Neural cell (in vitro differentiated cells): ENCODE measurements around the gene VPS13D. TPM values are rescaled to one million over a fixed set of nuclear protein-coding genes. Genes with fewer than 3 reads are reported as not detected.

Experiments used
- H2AFZ ChIP-seq: fragments of 200-600, 300-800 bp; sonication (generic), shearing (Covaris generic); 2 replicates; pipeline ENCODE4 v1.6.0; 2014; ENCODE audit warnings: low read depth, mild to moderate bottlenecking, antibody characterized with exemption, low read length, moderate library complexity
- H3F3A ChIP-seq: fragments of 200-600 bp; shearing (Covaris generic); 2 replicates; pipeline ENCODE4 v1.6.1; 2016; ENCODE audit warnings: mild to moderate bottlenecking, moderate library complexity, mixed read lengths, antibody characterized with exemption, low read length; ENCODE audit not compliant: insufficient read depth, poor library complexity, severe bottlenecking
- H3K27ac ChIP-seq: fragments of 200-600, 300-800 bp; sonication (generic), shearing (Covaris generic); 2 replicates; pipeline ENCODE4 v1.5.1; 2014; ENCODE audit warnings: mild to moderate bottlenecking, low read length, moderate library complexity
- H3K27me3 ChIP-seq: fragments of 300-800, 200-600 bp; sonication (generic), shearing (Covaris generic); 2 replicates; pipeline ENCODE4 v1.6.0; 2014; ENCODE audit warnings: mild to moderate bottlenecking, low read depth, low read length, moderate library complexity; ENCODE audit not compliant: insufficient read depth
- H3K36me3 ChIP-seq: fragments of 300-800, 200-600 bp; sonication (generic), shearing (Covaris generic); 2 replicates; pipeline ENCODE4 v1.5.1; 2014; ENCODE audit warnings: mild to moderate bottlenecking, antibody characterized with exemption, low read length, moderate library complexity; ENCODE audit not compliant: insufficient read depth
- H3K4me2 ChIP-seq: fragments of 300-800, 200-600 bp; sonication (generic), shearing (Covaris generic); 2 replicates; pipeline ENCODE4 v1.6.0; 2014; ENCODE audit warnings: mild to moderate bottlenecking, low read length
- H3K4me3 ChIP-seq: fragments of 300-800, 200-600 bp; sonication (generic), shearing (Covaris generic); 2 replicates; pipeline ENCODE4 v1.5.1; 2014; ENCODE audit warnings: mild to moderate bottlenecking, low read length, moderate library complexity
- H3K79me2 ChIP-seq: fragments of 200-600 bp; shearing (Covaris generic); replicated peaks from 2 replicates; pipeline ENCODE4 v1.6.0; 2014; ENCODE audit warnings: mild to moderate bottlenecking, low read length, moderate library complexity; ENCODE audit not compliant: insufficient read depth
- H3K9ac ChIP-seq: fragments of 300-800, 200-600 bp; sonication (generic), shearing (Covaris generic); 2 replicates; pipeline ENCODE4 v1.6.1; 2016; ENCODE audit warnings: mild to moderate bottlenecking, low read length, mixed read lengths
- H3K9me2 ChIP-seq: fragments of 200-600 bp; shearing (Covaris generic); 2 replicates; pipeline ENCODE4 v1.6.1; 2016; ENCODE audit warnings: mild to moderate bottlenecking, low read length, mixed read lengths; ENCODE audit not compliant: insufficient read depth
- H3K9me3 ChIP-seq: fragments of 200-600, 300-800 bp; sonication (generic), shearing (Covaris generic); 2 replicates; pipeline ENCODE4 v1.6.1; 2016; ENCODE audit warnings: mild to moderate bottlenecking, mixed run types, low read length, moderate library complexity, mixed read lengths
- H4K20me1 ChIP-seq: fragments of 200-600 bp; shearing (Covaris generic); 2 replicates; pipeline ENCODE4 v1.6.1; 2016; ENCODE audit warnings: mild to moderate bottlenecking, mixed run types; ENCODE audit not compliant: insufficient read depth
- EP300 ChIP-seq: fragments of 450-650 bp; conservative IDR thresholded peaks from 2 replicates; pipeline ENCODE4 v1.6.1; 2014; ENCODE audit warnings: antibody characterized with exemption, mild to moderate bottlenecking, moderate library complexity; ENCODE audit not compliant: poor library complexity, severe bottlenecking
- EZH2 ChIP-seq: fragments of 200-600, 300-800 bp; shearing (Covaris generic), sonication (generic); IDR thresholded peaks from 2 replicates; pipeline ENCODE4 v1.6.1; 2014; ENCODE audit warnings: antibody characterized with exemption, low read length, borderline replicate concordance, mild to moderate bottlenecking; ENCODE audit not compliant: insufficient read depth, poor library complexity, severe bottlenecking
- MXI1 ChIP-seq: fragments of 450-650 bp; conservative IDR thresholded peaks from 2 replicates; pipeline ENCODE4 v1.6.1; 2014; ENCODE audit warnings: antibody characterized with exemption, mild to moderate bottlenecking; ENCODE audit not compliant: poor library complexity, severe bottlenecking
- POLR2AphosphoS5 ChIP-seq: IDR thresholded peaks from 2 replicates; pipeline ENCODE4 v1.6.1; 2012
- RAD21 ChIP-seq: fragments of 450-650 bp; conservative IDR thresholded peaks from 2 replicates; pipeline ENCODE4 v1.6.1; 2014; ENCODE audit warnings: antibody characterized with exemption, mild to moderate bottlenecking, moderate library complexity
- SMC3 ChIP-seq: fragments of 450-650 bp; conservative IDR thresholded peaks from 2 replicates; pipeline ENCODE4 v1.6.1; 2014; ENCODE audit warnings: antibody characterized with exemption, mild to moderate bottlenecking, moderate library complexity; ENCODE audit not compliant: poor library complexity
- TAF1 ChIP-seq: IDR thresholded peaks from 2 replicates; pipeline ENCODE4 v1.6.1; 2012; ENCODE audit warnings: low read depth
- polyA plus RNA-seq: library from polyadenylated mRNA; depleted of rRNA; stranded (reverse); fragments of >200 nt; gene quantifications from 2 replicates; pipeline ENCODE4 v1.2.3, GENCODE V29; 2014
- TF ChIP-seq, protein P1 (sequence below): fragments of 450-650 bp; IDR thresholded peaks from 2 replicates; pipeline ENCODE4 v1.5.1; 2014; ENCODE audit warnings: antibody characterized with exemption, mild to moderate bottlenecking, moderate library complexity; ENCODE audit not compliant: poor library complexity, severe bottlenecking
- TF ChIP-seq, protein P2 (sequence below): IDR thresholded peaks from 2 replicates; pipeline ENCODE4 v1.6.1; 2012; ENCODE audit warnings: borderline replicate concordance

VPS13D gene
- polyA plus RNA-seq, 1 donor from 2014 or later: 24.5 TPM

DNA sequence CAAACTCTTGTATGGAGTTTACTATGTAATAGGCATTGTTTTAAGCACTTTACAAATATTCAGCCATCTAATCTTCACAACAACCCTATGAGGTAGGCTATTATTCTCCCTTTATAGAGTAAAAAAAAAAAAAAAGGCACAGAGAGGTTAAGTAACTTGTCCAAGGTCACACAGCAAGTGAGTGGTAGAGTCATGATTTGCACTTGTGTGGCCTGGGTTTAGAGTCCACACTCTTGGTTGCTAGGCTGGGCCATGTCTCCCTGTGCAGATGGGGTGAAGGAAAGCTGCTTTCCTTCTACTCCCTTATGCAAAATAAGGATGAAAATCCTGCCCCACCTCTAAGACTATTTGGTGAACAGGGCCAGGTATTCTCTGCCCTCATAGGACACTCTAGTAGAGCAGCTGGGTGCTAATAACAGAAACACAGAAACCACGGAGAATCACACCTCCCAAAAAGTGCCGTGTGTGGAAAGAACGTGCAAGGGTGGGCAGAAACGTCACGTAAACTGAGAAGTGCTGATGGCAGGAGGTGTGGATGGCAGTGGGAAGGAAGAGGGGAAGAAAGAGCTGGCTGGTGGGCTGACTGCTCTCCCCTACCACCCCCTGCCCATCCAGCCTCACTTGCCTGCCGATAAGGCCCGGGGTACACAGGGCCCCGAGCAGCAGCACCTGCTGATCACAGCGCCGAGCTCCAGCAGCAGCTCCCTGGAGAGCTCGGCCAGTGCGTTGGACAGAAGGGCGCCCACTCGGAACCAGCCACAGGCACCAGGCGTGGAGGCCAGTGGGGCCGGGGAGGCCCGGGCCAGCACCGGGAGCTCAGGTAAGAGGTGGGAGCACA is 28.3 kb upstream of the VPS13D start:
- Histone ChIP-seq H3F3A (no peaks in the 10 kb centered on the region), H3K27me3 (no peaks in the 10 kb centered on the region), H3K4me2 (no peak overlapping the region)

DNA sequence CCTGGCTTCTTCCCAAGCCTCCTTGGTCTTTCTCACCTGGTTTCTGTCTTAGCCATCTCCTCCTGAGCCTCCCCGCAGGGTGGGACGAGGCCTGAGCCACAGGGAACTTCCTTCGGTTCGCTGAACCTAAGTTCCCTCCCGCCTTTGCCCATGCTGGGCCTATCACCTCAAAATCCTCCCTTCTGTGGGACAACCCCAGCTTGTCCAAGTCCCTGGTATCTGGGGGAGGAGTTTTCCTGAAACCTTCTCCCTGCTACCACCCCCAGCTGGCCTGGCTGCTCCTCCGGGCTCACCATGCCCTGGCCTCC is 27.7 kb upstream of the VPS13D start:
- no peak overlapping the region for H3K4me3 ChIP-seq
- no peak overlapping the region for H3K9ac ChIP-seq
- H3K79me2 ChIP-seq: no peaks in the 10 kb centered on the region
- TF ChIP-seq, protein P1, sequence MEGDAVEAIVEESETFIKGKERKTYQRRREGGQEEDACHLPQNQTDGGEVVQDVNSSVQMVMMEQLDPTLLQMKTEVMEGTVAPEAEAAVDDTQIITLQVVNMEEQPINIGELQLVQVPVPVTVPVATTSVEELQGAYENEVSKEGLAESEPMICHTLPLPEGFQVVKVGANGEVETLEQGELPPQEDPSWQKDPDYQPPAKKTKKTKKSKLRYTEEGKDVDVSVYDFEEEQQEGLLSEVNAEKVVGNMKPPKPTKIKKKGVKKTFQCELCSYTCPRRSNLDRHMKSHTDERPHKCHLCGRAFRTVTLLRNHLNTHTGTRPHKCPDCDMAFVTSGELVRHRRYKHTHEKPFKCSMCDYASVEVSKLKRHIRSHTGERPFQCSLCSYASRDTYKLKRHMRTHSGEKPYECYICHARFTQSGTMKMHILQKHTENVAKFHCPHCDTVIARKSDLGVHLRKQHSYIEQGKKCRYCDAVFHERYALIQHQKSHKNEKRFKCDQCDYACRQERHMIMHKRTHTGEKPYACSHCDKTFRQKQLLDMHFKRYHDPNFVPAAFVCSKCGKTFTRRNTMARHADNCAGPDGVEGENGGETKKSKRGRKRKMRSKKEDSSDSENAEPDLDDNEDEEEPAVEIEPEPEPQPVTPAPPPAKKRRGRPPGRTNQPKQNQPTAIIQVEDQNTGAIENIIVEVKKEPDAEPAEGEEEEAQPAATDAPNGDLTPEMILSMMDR: no peak
- TF ChIP-seq EP300: no peak
- no peak for TF ChIP-seq TAF1
- TF ChIP-seq SMC3: no peak
- TF ChIP-seq, protein P2, sequence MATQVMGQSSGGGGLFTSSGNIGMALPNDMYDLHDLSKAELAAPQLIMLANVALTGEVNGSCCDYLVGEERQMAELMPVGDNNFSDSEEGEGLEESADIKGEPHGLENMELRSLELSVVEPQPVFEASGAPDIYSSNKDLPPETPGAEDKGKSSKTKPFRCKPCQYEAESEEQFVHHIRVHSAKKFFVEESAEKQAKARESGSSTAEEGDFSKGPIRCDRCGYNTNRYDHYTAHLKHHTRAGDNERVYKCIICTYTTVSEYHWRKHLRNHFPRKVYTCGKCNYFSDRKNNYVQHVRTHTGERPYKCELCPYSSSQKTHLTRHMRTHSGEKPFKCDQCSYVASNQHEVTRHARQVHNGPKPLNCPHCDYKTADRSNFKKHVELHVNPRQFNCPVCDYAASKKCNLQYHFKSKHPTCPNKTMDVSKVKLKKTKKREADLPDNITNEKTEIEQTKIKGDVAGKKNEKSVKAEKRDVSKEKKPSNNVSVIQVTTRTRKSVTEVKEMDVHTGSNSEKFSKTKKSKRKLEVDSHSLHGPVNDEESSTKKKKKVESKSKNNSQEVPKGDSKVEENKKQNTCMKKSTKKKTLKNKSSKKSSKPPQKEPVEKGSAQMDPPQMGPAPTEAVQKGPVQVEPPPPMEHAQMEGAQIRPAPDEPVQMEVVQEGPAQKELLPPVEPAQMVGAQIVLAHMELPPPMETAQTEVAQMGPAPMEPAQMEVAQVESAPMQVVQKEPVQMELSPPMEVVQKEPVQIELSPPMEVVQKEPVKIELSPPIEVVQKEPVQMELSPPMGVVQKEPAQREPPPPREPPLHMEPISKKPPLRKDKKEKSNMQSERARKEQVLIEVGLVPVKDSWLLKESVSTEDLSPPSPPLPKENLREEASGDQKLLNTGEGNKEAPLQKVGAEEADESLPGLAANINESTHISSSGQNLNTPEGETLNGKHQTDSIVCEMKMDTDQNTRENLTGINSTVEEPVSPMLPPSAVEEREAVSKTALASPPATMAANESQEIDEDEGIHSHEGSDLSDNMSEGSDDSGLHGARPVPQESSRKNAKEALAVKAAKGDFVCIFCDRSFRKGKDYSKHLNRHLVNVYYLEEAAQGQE: no peak
- TF ChIP-seq RAD21: no peak
- no peak for TF ChIP-seq MXI1
- TF ChIP-seq EZH2: no peak
- no peak for TF ChIP-seq POLR2AphosphoS5
- no peak overlapping the region for H3K4me2 ChIP-seq
- no peaks in the 10 kb centered on the region for H3K9me3 ChIP-seq
- H3K36me3 ChIP-seq: no peaks in the 10 kb centered on the region
- no peaks in the 10 kb centered on the region for H3K27me3 ChIP-seq
- H3K9me2 ChIP-seq: no peaks in the 10 kb centered on the region
- H2AFZ ChIP-seq: no peak overlapping the region
- no peaks in the 10 kb centered on the region for H3F3A ChIP-seq
- no peaks in the 10 kb centered on the region for H4K20me1 ChIP-seq
- no peak overlapping the region for H3K27ac ChIP-seq

More for the DNA sequence above, 28.3 kb upstream of the VPS13D start:
- H3K27ac ChIP-seq: no peak overlapping the region
- no peak overlapping the region for H2AFZ ChIP-seq
- H3K9me2 ChIP-seq: no peaks in the 10 kb centered on the region
- no peaks in the 10 kb centered on the region for H4K20me1 ChIP-seq
- no peaks in the 10 kb centered on the region for H3K79me2 ChIP-seq
- TF ChIP-seq MXI1 (no peak), SMC3 (no peak), EZH2 (no peak), RAD21 (no peak), POLR2AphosphoS5 (no peak)
- no peak overlapping the region for H3K4me3 ChIP-seq
- H3K9me3 ChIP-seq: no peaks in the 10 kb centered on the region
- no peak overlapping the region for H3K9ac ChIP-seq
- no peaks in the 10 kb centered on the region for H3K36me3 ChIP-seq
